HG02588 (cell line): ENCODE data around the gene ABTB2.
"Not testable (repeated sequence)": the region's sequence is repeated elsewhere in the genome, so short reads cannot be mapped to it uniquely, and the experiment has no call there.

Source experiments
- ATAC-seq: cut with Tn5 transposase; IDR thresholded peaks from one replicate; pipeline ENCODE4 v1.9.1; 2021; ENCODE audit warnings: mild to moderate bottlenecking, moderate library complexity; ENCODE audit not compliant: unreplicated experiment

ABTB2 gene

GRCh38 chr11:34197256-34197655 is 160.6 kb downstream of the ABTB2 start:
- no peak for ATAC-seq

GRCh38 chr11:34194576-34195335 is 163.1 kb downstream of the ABTB2 start:
- ATAC-seq = no peak

GRCh38 chr11:34192481-34193401 is 165.1 kb downstream of the ABTB2 start:
- ATAC-seq = no peak

- ATAC-seq = no peak
Observed at GRCh38 chr11:34191578-34191977, 166.2 kb downstream of the ABTB2 start.

GRCh38 chr11:34190192-34191139 is 167.3 kb downstream of the ABTB2 start:
- ATAC-seq = no peak

GRCh38 chr11:34189191-34189590 is 168.6 kb downstream of the ABTB2 start:
- no peak for ATAC-seq

- ATAC-seq = no peak
Observed at GRCh38 chr11:34188181-34188580, 169.6 kb downstream of the ABTB2 start.

- no peak for ATAC-seq
Observed at GRCh38 chr11:34185926-34186841, 171.6 kb downstream of the ABTB2 start.

- no peak for ATAC-seq
Observed at GRCh38 chr11:34184505-34185015, 173.2 kb downstream of the ABTB2 start.

- no peak for ATAC-seq
Observed at GRCh38 chr11:34183848-34184391, 173.9 kb downstream of the ABTB2 start.

- no peak for ATAC-seq
Observed at GRCh38 chr11:34182921-34183685, 174.7 kb downstream of the ABTB2 start.

- no peak for ATAC-seq
Observed at GRCh38 chr11:34182425-34182824, 175.4 kb downstream of the ABTB2 start.

- ATAC-seq = no peak
Observed at GRCh38 chr11:34181856-34182405, 175.9 kb downstream of the ABTB2 start.

- no peak for ATAC-seq
Observed at GRCh38 chr11:34181251-34181650, 176.6 kb downstream of the ABTB2 start.

GRCh38 chr11:34180814-34181165 is 177.0 kb downstream of the ABTB2 start:
- not testable (repeated sequence) for ATAC-seq

GRCh38 chr11:34180040-34180813 is 177.6 kb downstream of the ABTB2 start:
- ATAC-seq = no peak

GRCh38 chr11:34179026-34179675 is 178.7 kb downstream of the ABTB2 start:
- no peak for ATAC-seq
